Right ventricle myocardium inferior (tissue), 1 donor: ENCODE results near the gene ZNF549. TPM values are rescaled to one million over a fixed set of nuclear protein-coding genes. Genes with fewer than 3 reads are reported as not detected.
A peak's percentile ranks its signal among the peaks of the same experiment; 100 is the strongest.

Experiments used
- ATAC-seq: fragments of 200-7000 bp; cut with Tn5 transposase; one replicate; pipeline ENCODE4 v1.9.1; 2020; ENCODE audit warnings: mild to moderate bottlenecking, moderate library complexity
- DNase-seq: peaks from one replicate; pipeline ENCODE4 v3.0.0; 2021; ENCODE audit errors: missing footprints
- intact Hi-C: fragments of 100-400 bp; cut with DNase I; formaldehyde crosslinking; loops from one replicate; pipeline ENCODE4 v1.11.0; 2022
- total RNA-seq: library from RNA; stranded (reverse); fragmentation: NEBNext Ultra II Directional; extraction: Animal tissue kit (Norgen Biotek cat#: 25700); gene quantifications from one replicate; pipeline ENCODE4 v1.2.1, GENCODE V29; 2021
- donor health status: DM: no; HTN: yes; CAD: no; lungs with severe emphysema.

ZNF549 gene
- total RNA-seq, 1 donor from 2014 or later: 3.6 TPM

DNA sequence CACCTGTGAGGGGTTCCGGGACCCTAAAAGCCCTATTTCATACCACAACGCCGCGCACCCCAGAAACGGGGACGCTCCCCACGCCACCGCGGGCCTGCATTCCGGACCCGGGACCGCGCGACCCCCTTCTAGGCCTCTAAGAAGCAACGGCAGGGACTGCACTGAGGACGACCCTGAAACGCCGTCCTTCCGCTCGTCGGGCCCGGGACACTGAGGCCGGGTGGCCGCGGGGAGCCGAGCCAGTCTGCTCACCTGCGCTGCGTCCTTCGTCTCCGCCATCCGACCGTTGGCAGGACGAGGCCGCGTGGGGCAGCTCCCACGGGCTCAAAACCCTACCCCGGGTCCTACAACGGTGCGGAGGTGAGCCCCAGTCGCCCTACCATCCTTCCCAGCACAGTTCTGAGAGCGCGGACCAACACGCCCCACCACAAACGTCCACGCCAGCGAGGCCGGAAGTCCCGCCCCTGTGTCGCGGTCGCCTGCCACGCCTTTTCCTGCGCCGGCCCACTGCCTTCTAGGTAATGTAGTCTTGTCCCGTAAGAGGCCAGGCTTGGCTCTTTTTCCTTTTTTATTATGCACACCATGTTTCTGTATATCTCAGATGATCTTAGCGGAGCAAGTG lies 32.4 kb downstream of the ZNF549 start, which contains the start of gene ZNF550:
TSS of gene ZNF550 (minus strand) at position 460 of the 622 bp plus-strand sequence. CDS start at position 279, 181 bp downstream.
- intact Hi-C loops: loop anchor here (2.0 to 5.0 kb wide), 2 partner anchors 19 to 32 kb away; partner anchors contain the start of genes ZNF416 and ZNF549
- DNase-seq (peak; percentile 96), ATAC-seq (peak; percentile 99)

- DNase-seq (peak; percentile 66), ATAC-seq (peak; percentile 34)
- intact Hi-C loops: loop anchor here (5.0 kb wide), 1 partner anchor 33 kb away; the partner anchor contains the start of gene ZNF549
Measured at GRCh38 chr19:57560049-57560491, 32.9 kb downstream of the ZNF549 start.

DNA sequence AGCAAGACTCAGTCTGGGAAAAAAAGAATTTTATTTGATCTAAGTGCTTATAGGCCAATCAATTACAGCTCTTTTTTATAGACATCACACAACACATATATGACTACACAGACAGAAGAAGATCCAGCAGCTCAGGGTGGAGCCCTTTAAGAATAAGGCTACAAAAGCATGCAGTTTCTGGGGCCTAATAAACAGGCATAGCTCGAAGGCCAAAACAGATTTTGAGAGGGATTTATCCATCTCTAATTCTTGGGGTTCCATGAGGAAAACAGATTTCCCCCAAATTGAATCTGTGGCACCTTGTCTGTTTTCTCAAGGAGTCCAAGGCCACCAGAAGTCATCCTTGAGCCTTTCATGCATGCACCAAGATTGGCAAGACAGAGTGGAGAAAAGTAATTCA lies 36.4 kb downstream of the ZNF549 start:
- no peak for ATAC-seq
- intact Hi-C loops: loop anchor here (5.0 kb wide), 1 partner anchor 36 kb away; the partner anchor contains the start of gene ZNF549
- no peak for DNase-seq

- DNase-seq (no peak), ATAC-seq (no peak)
- intact Hi-C loops: no loop called here
Measured at GRCh38 chr19:57566396-57567265, 39.5 kb downstream of the ZNF549 start.

DNA sequence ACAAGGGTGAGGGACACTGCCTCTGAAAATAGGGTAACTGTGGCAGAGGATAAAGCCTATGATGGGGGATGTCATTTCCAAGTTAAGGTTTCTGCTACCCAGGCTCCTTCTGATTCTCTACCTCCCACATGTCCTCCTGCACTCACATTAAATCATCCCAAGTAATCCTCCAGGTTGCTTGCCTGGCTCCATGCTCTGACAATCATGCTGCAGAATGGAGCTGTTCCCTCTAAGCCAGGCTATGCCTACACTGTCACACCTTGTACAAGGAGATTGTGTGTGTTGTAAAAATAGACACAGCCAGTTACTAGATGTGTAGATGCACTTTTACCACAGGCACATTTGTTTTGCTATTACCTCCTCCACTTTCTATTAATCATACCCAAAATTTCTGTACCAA lies 43.6 kb downstream of the ZNF549 start:
- no peak for DNase-seq
- intact Hi-C loops: no loop called here
- ATAC-seq: no peak

DNA sequence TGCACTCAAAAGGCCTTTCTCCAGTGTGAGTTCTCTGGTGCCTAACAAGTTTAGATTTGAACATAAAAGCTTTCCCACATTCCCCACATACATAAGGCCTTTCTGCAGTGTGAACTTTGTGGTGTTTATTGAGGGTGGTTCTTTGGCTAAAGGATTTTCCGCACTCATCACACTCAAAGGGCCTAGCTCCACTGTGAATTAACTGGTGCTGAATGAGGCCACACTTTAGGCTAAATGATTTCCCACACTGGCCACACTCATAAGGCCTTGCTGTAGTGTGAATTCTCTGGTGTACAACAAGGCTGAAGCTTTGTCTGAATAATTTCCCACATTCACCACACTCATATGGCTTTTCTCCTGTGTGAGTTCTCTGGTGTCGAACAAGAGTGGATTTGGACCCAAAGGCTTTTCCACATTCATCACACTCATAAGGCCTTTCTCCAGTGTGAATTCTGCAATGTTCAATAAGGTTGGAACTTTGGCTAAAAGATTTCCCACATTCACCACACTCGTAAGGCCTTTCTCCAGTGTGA lies 45.3 kb downstream of the ZNF549 start:
- ATAC-seq (no peak), DNase-seq (no peak)
- intact Hi-C loops: no loop called here

DNA sequence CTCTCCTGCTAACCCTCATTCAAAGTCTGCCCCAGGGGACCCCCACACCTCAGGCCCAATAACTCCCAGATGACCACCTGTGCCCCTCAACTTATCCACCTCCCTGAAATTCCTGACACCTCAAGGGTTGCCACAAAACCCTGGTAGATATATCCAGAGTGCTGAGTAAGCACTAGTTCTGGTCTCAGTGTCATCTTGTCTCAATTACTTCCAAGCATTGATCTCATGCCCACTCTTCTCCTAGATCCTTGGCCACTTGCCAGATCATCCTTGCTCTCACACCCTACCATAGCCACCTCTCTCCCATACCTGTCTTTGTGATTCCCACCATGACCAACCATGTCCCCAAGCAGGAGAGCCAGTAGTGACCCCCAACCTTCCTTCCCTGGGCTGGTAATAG lies 49.5 kb downstream of the ZNF549 start:
- intact Hi-C loops: no loop called here
- no peak for ATAC-seq
- DNase-seq: no peak

- DNase-seq (peak; percentile 98), ATAC-seq (peak; percentile 98)
- intact Hi-C loops: loop anchor here (2.0 kb wide), 2 partner anchors 20 to 54 kb away; partner anchors contain the start of genes ZNF211 and ZNF550
Measured at GRCh38 chr19:57578487-57579205, 51.5 kb downstream of the ZNF549 start, which contains the start of gene ZNF416. ZNF416 (minus strand) TSS chr19:57578911; CDS start chr19:57578704, 207 bp downstream.

GRCh38 chr19:57583104-57583520 lies 56.0 kb downstream of the ZNF549 start:
- ATAC-seq (no peak), DNase-seq (no peak)
- intact Hi-C loops: no loop called here

GRCh38 chr19:57583521-57584416 lies 56.6 kb downstream of the ZNF549 start, which contains the start of gene ZIK1:
ZIK1 (plus strand) TSS chr19:57584145; CDS start chr19:57584357, 212 bp downstream.
- ATAC-seq: peak; percentile 95
- intact Hi-C loops: no loop called here

GRCh38 chr19:57587529-57587928 lies 60.4 kb downstream of the ZNF549 start:
- DNase-seq (no peak), ATAC-seq (no peak)
- intact Hi-C loops: no loop called here

More at GRCh38 chr19:57583521-57584416, 56.6 kb downstream of the ZNF549 start, which contains the start of gene ZIK1:
- DNase-seq: peak; percentile 93

GRCh38 chr19:57599377-57599760 lies 72.2 kb downstream of the ZNF549 start:
- intact Hi-C loops: no loop called here
- ATAC-seq (no peak), DNase-seq (no peak)

DNA sequence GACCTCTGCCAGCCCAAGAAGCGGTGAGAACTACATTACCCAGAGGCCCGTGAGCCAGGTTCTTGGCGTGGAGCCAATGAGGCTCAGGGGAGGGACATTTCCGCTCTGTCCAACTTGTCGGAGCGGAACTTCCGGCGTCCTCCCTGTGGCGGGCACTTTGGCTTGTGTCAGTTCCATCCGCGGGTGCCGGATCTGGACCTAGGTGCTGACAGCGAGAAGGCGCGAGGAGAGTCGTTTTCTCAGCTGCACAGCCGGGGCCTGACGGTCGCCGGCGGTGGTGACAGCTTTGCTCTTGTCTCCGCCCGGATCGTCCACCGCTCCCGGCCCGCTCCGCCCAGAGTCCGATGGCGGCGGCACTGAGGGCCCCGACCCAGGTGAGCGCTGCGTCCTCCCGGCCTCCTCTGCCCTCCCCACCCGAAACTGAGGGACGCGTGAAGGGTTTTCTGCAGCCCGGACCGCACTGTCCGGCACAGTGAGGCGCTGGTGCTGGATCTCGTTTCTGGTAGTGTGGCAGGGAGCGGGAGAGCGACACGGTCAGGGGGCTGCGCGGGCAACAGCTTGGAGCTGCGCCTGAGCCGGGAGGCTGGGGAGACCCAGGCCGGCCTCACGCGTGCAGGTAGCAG lies 72.7 kb downstream of the ZNF549 start, which contains the start of gene ZNF530:
TSS of gene ZNF530 (plus strand) at position 125 of the 623 bp plus-strand sequence. CDS start 4,461 bp downstream, outside the sequence.
- ATAC-seq (peak; percentile 98), DNase-seq (peak; percentile 96)
- intact Hi-C loops: no loop called here

- DNase-seq: no peak
- no peak for ATAC-seq
- intact Hi-C loops: no loop called here
Measured at GRCh38 chr19:57606931-57607330, 79.8 kb downstream of the ZNF549 start.
